Kidney (tissue), 14 donors: ENCODE data around the gene ANG. TPM values are rescaled to one million over a fixed set of nuclear protein-coding genes. Genes with fewer than 3 reads are reported as not detected.
A peak's percentile ranks its signal among the peaks of the same experiment; 100 is the strongest.

Source experiments
- DNase-seq, 5 donors: peaks; one replicate each; pipeline ENCODE4 v3.0.0-alpha.2; 2013 to 2020
- FAIRE-seq: peaks from 2 replicates; lab custom pipeline; 2012; peaks lifted over from hg19 to GRCh38; lab: Jason Lieb, UNC
- H3K27ac ChIP-seq, 2 donors: one replicate each; pipeline ENCODE4 v1.7.0; 2013; ENCODE audit warnings: low read depth in 2 of 2, low read length in 2 of 2, inconsistent platforms in 1 of 2
- H3K27me3 ChIP-seq: one replicate; pipeline ENCODE4 v1.7.1; 2013; ENCODE audit warnings: low read length, inconsistent platforms; ENCODE audit not compliant: control insufficient read depth, insufficient read depth
- H3K36me3 ChIP-seq, 3 donors: one replicate each; pipeline versions ENCODE4 v1.7.0 to v1.7.1; 2013; ENCODE audit warnings: low read length in 3 of 3, control low read depth in 1 of 3, inconsistent platforms in 1 of 3; ENCODE audit not compliant: insufficient read depth in 3 of 3, control insufficient read depth in 2 of 3
- H3K4me1 ChIP-seq, 3 donors: one replicate each; pipeline versions ENCODE4 v1.7.0 to v1.7.1; 2013; ENCODE audit warnings: low read length in 3 of 3, inconsistent platforms in 1 of 3, low read depth in 1 of 3; ENCODE audit not compliant: control insufficient read depth in 2 of 3, insufficient read depth in 2 of 3
- H3K4me3 ChIP-seq, 3 donors: one replicate each; pipeline versions ENCODE4 v1.7.0 to v1.8.1; 2013; ENCODE audit warnings: low read length in 3 of 3, control low read depth in 1 of 3, inconsistent platforms in 1 of 3
- H3K9ac ChIP-seq, 3 donors: one replicate each; pipeline versions ENCODE4 v1.7.0 to v1.7.1; 2013; ENCODE audit warnings: low read length in 3 of 3, control low read depth in 1 of 3, inconsistent platforms in 1 of 3
- H3K9me3 ChIP-seq, 3 donors: one replicate each; pipeline versions ENCODE4 v1.7.0 to v1.7.1; 2013; ENCODE audit warnings: low read length in 3 of 3, control low read depth in 1 of 3, inconsistent platforms in 1 of 3; ENCODE audit not compliant: control insufficient read depth in 2 of 3, insufficient read depth in 1 of 3
- intact Hi-C: fragments of 100-400 bp; cut with DNase I; formaldehyde crosslinking; loops from one replicate; pipeline ENCODE4 v1.11.1; 2022
- polyA plus RNA-seq: library from polyadenylated mRNA; stranded (reverse); fragments of 350-450 nt; fragmentation: Illumina TruSeq; extraction: RNeasy Lipid Tissue Mini Kit (QIAGEN cat#74804); gene quantifications from one replicate; pipeline ENCODE4 v1.2.3, GENCODE V29; 2014; ENCODE audit warnings: low read depth, low replicate concordance; ENCODE audit not compliant: insufficient read depth
- total RNA-seq: library from RNA; stranded (reverse); fragmentation: NEBNext Ultra II Directional; extraction: Animal tissue kit (Norgen Biotek cat#: 25700); gene quantifications from one replicate; pipeline ENCODE4 v1.2.1, GENCODE V29; 2021
- TF ChIP-seq, protein P1 (sequence below): IDR thresholded peaks from 3 replicates; pipeline ENCODE4 v1.5.1; 2012; ENCODE audit warnings: mild to moderate bottlenecking, moderate library complexity, borderline replicate concordance; ENCODE audit not compliant: insufficient read depth; ENCODE audit errors: extremely low read depth
- donor health status: control.
- donor health status: control.
- donor health status: control.
- donor health status: control.
- donor health status: control.
- donor health status: DM: yes; HTN: yes; CAD: no.
- donor health status: Normal renal cell carcinoma (clear cell type).

The ANG gene
- total and polyA plus RNA-seq, 2 donors from 2014 or later, result 19.4 to 24.5 TPM

DNA sequence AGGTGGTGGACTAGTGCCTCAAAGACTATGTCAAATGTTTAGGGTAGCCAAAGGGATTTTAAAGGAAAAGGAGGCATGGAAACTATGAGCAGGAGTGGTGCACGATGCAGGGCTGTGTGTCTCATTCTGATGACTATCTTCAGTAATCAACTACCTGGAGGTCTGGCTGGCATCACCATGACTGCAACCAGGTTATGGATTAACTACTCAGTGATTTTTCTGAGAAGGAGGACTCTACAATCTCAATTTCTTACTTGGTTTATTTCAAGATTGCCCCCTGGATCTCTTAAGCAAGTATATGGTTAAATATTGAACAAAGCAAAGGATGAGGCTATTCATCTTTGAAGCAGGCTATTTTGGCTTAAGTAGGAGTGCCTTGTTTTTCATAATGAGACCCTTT, 38.0 kb downstream of the ANG start:
- FAIRE-seq (no peak), DNase-seq (peak in 1 of 5 donors; percentile 14)
- TF ChIP-seq, protein P1, sequence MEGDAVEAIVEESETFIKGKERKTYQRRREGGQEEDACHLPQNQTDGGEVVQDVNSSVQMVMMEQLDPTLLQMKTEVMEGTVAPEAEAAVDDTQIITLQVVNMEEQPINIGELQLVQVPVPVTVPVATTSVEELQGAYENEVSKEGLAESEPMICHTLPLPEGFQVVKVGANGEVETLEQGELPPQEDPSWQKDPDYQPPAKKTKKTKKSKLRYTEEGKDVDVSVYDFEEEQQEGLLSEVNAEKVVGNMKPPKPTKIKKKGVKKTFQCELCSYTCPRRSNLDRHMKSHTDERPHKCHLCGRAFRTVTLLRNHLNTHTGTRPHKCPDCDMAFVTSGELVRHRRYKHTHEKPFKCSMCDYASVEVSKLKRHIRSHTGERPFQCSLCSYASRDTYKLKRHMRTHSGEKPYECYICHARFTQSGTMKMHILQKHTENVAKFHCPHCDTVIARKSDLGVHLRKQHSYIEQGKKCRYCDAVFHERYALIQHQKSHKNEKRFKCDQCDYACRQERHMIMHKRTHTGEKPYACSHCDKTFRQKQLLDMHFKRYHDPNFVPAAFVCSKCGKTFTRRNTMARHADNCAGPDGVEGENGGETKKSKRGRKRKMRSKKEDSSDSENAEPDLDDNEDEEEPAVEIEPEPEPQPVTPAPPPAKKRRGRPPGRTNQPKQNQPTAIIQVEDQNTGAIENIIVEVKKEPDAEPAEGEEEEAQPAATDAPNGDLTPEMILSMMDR, result no peak
- Histone ChIP-seq H3K4me1 (peaks cover 0 to 12% (median 5%) of the 10 kb centered on the region in 3 donors), H3K4me3 (no peak overlapping the region), H3K27ac (peak overlapping the region in 1 of 2 donors; percentile 47), H3K36me3 (no peaks in the 10 kb centered on the region), H3K27me3 (no peaks in the 10 kb centered on the region), H3K9me3 (no peaks in the 10 kb centered on the region), H3K9ac (no peak overlapping the region)
- intact Hi-C loops, result no loop called here

DNA sequence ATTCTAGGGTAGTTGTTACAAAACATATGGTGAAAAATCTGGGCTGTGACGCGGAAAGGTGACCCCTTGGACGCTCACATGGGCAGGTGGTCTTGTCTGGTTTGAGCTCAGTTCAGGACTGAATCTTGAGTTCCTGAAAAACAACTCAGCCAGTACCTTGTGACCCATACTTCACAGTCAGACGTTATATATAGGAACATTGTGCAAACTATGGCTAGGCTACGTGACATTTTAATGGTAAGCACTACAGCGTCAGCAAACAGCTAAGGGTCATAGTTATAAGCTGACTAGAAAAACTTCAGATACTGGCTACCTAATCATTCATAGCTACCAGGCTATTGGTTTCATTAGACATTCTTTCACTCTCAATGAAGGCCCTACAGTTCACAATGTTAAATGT, 42.3 kb downstream of the ANG start:
- no peak for FAIRE-seq
- no peak overlapping the region for H3K9ac ChIP-seq
- H3K36me3 ChIP-seq, result no peaks in the 10 kb centered on the region
- H3K27ac ChIP-seq, result no peak overlapping the region
- no peaks in the 10 kb centered on the region for H3K27me3 ChIP-seq
- peaks cover 0 to 12% (median 5%) of the 10 kb centered on the region in 3 donors for H3K4me1 ChIP-seq
- H3K4me3 ChIP-seq, result no peak overlapping the region
- no peak for DNase-seq
- H3K9me3 ChIP-seq, result no peaks in the 10 kb centered on the region
- intact Hi-C loops, result no loop called here
- TF ChIP-seq, protein P1, result no peak

DNA sequence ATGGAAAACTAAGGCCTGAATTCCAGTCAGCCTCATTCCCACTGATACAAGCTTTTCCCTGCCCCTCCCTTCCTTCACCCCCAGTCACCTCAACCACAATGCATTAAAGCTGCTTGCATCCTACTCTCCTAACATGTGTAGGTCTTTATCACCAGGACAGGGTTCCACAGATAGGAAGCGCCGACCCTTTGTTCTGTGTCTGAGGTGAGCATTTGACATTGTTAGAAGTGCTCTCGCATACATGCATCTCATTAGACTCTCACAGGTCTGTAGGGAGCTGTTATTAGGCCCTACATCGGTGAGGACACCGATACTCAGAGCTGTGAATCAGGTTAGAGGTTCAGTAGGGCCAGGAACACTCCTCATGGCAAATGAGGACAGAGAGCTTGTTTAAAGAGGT, 43.9 kb downstream of the ANG start:
- Histone ChIP-seq H3K9ac (no peak overlapping the region), H3K4me3 (no peak overlapping the region), H3K36me3 (no peaks in the 10 kb centered on the region), H3K4me1 (peaks cover 0 to 2% (median under 1%) of the 10 kb centered on the region in 3 donors), H3K9me3 (no peaks in the 10 kb centered on the region), H3K27me3 (no peaks in the 10 kb centered on the region), H3K27ac (no peak overlapping the region)
- FAIRE-seq, result no peak
- TF ChIP-seq, protein P1, result no peak
- DNase-seq, result no peak
- intact Hi-C loops, result no loop called here

DNA sequence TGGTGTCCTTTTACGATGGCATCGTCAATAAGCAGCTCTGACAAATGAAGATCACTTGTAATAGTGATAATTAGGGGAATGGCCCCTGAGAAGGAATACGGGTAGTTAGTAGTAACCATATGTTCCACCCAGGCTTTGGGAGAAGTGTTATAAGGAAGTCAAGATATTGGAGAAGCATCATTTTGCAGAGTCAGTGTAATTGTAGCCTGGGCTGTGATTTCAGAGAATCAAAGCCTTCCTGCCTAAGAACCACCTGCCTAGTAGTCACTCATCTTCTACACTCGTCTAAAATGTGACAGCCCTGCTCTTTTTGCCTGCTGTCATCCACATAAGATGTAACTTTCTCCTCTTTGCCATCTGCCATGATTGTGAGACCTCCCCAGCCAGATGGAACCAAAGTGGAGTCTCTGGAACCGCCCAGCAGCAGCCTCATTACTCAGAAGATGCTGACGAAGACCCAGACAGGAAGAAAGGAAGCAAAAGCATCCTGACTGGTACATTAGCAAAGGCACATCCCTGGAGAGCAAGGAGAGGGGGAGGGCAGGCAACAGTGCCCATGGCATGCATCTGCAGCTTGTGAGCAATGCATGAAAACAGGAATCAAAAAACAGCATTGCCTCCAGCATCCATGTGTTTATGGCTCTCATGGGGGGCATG, 44.5 kb downstream of the ANG start:
- no peaks in the 10 kb centered on the region for H3K36me3 ChIP-seq
- DNase-seq (no peak), FAIRE-seq (no peak)
- no peak overlapping the region for H3K4me3 ChIP-seq
- H3K4me1 ChIP-seq, result no peaks in the 10 kb centered on the region
- TF ChIP-seq, protein P1, result no peak
- H3K9me3 ChIP-seq, result no peaks in the 10 kb centered on the region
- no peak overlapping the region for H3K9ac ChIP-seq
- no peak overlapping the region for H3K27ac ChIP-seq
- intact Hi-C loops, result no loop called here
- H3K27me3 ChIP-seq, result no peaks in the 10 kb centered on the region
